Measurements from ENCODE around the gene IL6.
"Not testable (repeated sequence)": the region's sequence is repeated elsewhere in the genome, so short reads cannot be mapped to it uniquely, and the experiment has no call there.

IL6 gene

DNA sequence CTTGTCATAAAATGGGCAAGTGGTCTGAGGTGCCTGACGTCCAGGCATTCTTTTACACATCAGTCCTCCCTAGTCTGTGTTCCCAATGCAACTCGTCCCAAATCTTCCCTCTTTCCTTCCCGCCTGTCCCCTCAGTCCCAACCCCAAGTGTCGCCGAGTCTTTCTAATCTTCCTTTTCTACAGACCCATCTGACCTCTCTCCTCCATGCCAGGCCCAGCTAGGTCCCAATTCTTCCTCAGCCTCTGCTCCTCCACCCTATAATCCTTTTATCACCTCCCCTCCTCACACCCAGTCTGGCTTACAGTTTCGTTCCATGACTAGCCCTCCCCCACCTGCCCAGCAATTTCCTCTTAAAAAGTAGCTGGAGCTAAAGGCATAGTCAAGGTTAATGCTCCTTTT, 22.3 kb upstream of the IL6 start:
- DNase-seq = not testable (repeated sequence)

DNA sequence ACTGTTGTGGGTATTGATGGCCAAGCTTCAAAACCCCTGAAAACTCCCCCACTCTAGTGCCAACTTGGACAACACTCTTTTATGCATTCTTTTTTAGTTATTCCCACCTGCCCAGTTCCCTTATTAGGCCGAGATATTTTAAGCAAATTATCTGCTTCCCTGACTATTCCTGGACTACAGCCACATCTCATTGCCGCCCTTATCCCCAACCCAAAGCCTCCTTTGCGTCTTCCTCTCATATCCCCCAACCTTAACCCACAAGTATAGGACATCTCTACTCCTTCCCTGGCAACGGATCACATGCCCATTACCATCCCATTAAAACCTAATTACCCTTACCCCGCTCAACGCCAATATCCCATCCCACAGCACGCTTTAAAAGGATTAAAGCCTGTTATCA, 21.1 kb upstream of the IL6 start:
- DNase-seq = not testable (repeated sequence)

- not testable (repeated sequence) for DNase-seq
Measured at GRCh38 chr7:22707026-22707691, 19.8 kb upstream of the IL6 start.

DNA sequence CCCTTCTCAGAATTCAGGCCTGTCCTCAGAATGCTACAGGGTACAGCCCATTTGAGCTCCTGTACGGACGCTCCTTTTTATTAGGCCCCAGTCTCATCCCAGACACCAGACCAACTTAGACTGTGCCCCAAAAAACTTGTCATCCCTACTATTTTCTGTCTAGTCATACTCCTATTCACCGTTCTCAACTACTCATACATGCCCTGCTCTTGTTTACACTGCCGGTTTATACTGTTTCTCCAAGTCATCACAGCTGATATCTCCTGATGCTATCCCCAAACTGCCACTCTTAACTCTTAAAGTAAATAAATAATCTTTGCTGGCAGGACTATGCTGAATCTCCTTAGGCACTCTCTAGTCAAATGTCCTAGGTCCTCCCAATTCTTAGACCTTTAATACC, 18.8 kb upstream of the IL6 start:
- not testable (repeated sequence) for DNase-seq

DNA sequence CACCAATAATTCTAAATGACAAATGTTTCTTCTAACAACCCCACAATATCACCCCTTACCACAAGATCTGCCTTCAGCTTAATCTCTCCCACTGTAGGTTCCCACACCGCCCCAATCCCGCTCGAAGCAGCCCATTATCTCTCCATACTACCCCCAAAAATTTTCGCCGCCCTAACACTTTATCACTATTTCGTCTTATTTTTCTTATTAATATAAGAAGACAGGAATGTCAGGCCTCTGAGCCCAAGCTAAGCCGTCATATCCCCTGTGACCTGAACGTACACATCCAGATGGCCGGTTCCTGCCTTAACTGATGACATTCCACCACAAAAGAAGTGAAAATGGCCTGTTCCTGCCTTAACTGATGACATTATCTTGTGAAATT, 18.3 kb upstream of the IL6 start:
- DNase-seq = not testable (repeated sequence)

DNA sequence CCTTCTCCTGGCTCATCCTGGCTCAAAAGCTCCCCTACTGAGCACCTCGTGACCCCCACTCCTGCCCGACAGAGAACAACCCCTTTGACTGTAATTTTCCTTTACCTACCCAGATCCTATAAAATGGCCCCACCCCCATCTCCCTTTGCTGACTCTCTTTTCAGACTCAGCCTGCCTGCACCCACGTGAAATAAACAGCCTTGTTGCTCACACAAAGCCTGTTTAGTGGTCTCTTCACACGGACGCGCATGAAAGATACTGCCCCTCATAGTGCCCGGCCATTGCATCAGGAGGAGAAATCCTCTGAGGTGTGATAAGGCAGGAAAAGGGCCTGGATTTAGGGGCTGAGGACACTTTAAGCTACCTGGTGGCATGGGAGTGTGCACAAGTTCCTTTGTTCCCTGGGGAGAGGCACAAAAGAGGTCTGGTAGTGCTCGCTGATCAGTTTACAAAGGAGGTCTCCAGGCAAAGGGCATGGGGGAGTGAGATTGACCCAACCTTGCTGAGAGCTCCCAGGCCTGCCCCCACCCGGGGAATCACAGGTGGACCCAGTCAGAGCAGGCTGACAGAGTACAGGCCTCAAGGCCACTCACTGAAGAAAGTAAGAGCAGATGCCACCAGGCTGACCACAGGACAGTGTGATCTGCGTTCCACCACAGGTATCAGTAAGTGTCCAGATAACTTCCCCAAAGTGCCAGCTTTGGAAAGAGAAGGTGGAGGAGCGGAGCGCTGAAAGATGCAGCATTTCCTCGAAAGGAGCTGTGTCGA, 17.8 kb upstream of the IL6 start:
- not testable (repeated sequence) for DNase-seq

GRCh38 chr7:22709857-22710256, 17.1 kb upstream of the IL6 start:
- no peak for DNase-seq

DNA sequence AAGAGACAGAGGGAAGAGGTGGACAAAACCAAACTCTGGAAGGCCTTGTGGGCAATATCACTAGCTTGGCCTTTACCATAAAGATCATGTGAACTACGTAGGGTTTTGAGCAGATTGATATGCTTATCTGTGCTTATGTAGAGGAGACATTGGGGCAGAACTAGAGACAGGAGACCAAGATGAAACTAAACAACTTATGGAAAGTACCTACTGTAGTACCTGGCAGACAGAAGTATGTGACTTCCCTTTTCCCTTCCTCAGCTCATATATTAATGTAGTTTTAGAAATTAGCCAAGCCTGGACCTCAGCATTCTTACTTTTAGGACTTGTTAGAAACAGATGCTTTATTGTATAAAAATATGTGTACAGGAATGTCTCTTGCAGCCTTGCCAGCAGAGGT, 14.0 kb upstream of the IL6 start:
- DNase-seq = no peak

- DNase-seq = no peak
Measured at GRCh38 chr7:22713463-22713862, 13.5 kb upstream of the IL6 start.

DNA sequence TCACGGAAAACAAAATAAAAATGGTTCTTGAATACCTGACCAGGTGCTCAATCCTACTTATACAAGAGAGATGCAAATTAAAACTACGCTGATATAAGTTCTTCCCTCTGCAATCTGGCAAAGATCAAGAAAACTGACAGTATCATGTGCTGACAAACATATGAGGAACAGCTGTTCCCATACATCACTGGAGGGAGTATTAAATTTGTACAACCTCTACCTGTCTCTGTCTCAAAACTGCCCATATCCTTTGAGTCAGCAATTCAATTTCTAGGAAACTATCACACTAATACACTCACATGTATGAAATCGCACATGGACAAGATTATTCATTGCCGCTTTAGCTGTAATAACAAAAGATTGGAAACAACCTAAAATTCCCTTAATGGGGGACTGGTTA, 11.0 kb upstream of the IL6 start:
- DNase-seq = no peak

GRCh38 chr7:22717760-22718159, 9.2 kb upstream of the IL6 start:
- DNase-seq = no peak

DNA sequence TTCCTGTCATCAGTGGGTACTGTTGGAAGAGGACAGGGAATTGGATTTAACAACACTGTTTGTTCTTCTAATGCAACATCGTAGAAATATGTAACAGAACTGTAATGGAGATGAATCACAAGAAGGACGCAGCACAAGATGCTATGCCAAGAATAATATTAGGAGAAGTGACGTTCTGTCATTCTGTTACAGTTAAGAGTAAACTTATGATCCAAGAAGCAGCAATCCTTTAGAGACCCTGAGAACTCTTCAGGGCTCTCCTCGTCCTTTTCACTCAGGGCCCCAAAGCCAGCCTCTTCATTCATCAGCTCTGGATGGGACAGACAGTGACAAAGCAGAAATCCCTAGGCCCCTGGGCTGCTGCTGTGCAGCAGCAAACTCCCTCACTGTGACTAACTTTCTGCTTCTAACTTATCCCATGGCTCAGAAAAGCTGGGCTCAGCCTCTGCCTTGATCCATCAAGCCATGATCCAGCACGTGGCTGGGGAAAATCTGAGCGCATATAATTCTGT, 8.7 kb upstream of the IL6 start:
- no peak for DNase-seq

GRCh38 chr7:22718911-22719420, 8.0 kb upstream of the IL6 start:
- no peak for DNase-seq

DNA sequence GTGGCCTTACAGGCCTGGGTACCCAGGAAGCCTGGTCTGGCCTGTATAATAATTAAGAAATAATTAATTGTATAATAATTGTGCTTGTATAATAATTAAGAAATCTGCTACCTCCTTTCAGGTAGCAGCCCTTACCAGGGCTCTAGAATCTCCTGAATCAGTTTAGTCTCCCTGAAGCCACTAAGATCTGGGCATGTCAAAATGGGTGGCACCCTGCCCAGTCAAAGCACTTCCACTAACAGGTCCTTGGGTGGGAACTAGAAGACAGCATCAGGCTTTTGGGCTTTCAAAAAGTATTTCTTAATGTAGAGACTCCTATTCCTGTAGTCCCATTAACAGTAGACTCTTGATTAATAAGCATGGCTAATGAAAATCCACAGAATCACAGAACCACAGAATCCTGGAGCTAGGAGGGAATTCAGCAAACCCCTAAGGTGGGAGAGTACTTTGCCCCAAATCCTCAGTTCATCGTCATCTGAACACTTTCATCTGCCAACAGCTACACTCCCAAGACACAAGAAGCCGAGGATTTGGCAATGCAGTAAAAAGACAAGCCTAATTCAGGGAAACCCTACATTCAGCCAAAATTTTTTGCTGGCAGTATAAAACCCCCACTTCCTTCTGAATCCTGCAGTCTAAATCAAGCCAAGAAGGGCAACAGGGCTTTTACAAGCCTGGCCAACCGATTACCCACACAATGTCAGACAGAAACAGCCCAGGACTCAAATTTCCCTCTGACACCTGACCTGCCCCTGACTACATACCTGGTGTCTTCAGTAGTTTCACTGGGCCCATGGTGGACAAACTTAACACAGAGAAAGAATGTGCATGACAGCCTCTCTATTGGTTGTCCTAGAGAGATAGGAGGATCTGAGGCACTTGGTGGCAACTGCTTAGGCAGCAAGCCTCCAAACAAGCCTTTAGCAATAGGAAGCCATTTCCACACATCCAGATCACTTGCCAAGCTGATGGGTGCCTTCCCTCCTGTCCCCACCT, 5.9 kb upstream of the IL6 start:
- no peak for DNase-seq

- no peak for DNase-seq
Measured at GRCh38 chr7:22722536-22723180, 4.3 kb upstream of the IL6 start.

DNA sequence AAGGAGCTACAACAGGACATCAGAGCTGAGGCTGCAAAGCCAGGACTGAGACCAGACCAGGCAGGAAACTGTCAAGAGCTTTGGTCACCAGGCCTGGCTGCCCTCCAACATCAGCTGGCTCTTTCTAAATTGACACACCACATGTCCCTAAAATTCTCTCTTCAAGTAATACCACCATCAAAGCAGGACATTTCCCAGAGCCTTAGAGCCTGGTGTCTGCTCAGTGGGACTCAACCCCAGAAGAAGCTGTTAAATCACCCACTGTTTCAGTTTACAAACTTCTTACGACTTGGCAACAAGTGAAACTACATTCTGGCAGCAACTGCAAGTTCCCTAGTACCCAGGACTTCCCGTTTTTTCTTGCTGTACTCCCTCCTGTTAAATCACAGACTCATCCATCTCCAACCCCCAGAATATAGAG, 3.8 kb upstream of the IL6 start:
- no peak for DNase-seq

GRCh38 chr7:22723637-22724036, 3.4 kb upstream of the IL6 start:
- DNase-seq = no peak

- DNase-seq = no peak
Measured at GRCh38 chr7:22724861-22725260, 2.1 kb upstream of the IL6 start.

- DNase-seq = no peak
Measured at GRCh38 chr7:22725585-22725984, 1.4 kb upstream of the IL6 start.

GRCh38 chr7:22726345-22726906, 574 bp upstream of the IL6 start:
- DNase-seq = no peak

- DNase-seq = no peak
Measured at GRCh38 chr7:22727714-22728035, 675 bp downstream of the IL6 start.

- no peak for DNase-seq
Measured at GRCh38 chr7:22728401-22729029, 1.5 kb downstream of the IL6 start.
